Fibroblast of the aortic adventitia (primary cell): ENCODE measurements around the gene KANK4. TPM values are rescaled to one million over a fixed set of nuclear protein-coding genes. Genes with fewer than 3 reads are reported as not detected.

ENCODE experiments used
- DNase-seq: peaks from one replicate; pipeline ENCODE4 v3.0.0-alpha.2; 2010; ENCODE audit warnings: low read depth
- H3K4me3 ChIP-seq: 2 replicates; pipeline ENCODE4 v1.5.1; 2011; ENCODE audit warnings: low read depth, mild to moderate bottlenecking, control low read depth, low read length, moderate library complexity
- CTCF ChIP-seq: IDR thresholded peaks from 2 replicates; pipeline ENCODE4 v1.5.1; 2011; ENCODE audit warnings: mild to moderate bottlenecking, low read length, control low read depth, inconsistent platforms; ENCODE audit not compliant: insufficient read depth
- total RNA-seq: library from RNA; depleted of rRNA; stranded (reverse); fragments of >200 nt; gene quantifications from 2 replicates; pipeline ENCODE4 v1.2.3, GENCODE V29; 2012; ENCODE audit warnings: low replicate concordance

The KANK4 gene
- total RNA-seq, 1 donor, result 0.09 TPM

- H3K4me3 ChIP-seq, result no peak overlapping the region
- DNase-seq, result no peak
- TF ChIP-seq CTCF, result no peak
Measured at GRCh38 chr1:62271134-62271533, 48.1 kb downstream of the KANK4 start.

- no peak for TF ChIP-seq CTCF
- no peak for DNase-seq
- H3K4me3 ChIP-seq, result no peak overlapping the region
Measured at GRCh38 chr1:62269851-62270495, 49.3 kb downstream of the KANK4 start.

GRCh38 chr1:62269439-62269838, 49.8 kb downstream of the KANK4 start:
- TF ChIP-seq CTCF, result no peak
- no peak for DNase-seq
- H3K4me3 ChIP-seq, result no peak overlapping the region

GRCh38 chr1:62268315-62268714, 50.9 kb downstream of the KANK4 start:
- no peak overlapping the region for H3K4me3 ChIP-seq
- DNase-seq, result no peak
- no peak for TF ChIP-seq CTCF

- DNase-seq, result no peak
- TF ChIP-seq CTCF, result no peak
- no peak overlapping the region for H3K4me3 ChIP-seq
Measured at GRCh38 chr1:62265956-62266935, 53.0 kb downstream of the KANK4 start.

- no peak for DNase-seq
- H3K4me3 ChIP-seq, result no peak overlapping the region
- no peak for TF ChIP-seq CTCF
Measured at GRCh38 chr1:62263814-62264353, 55.4 kb downstream of the KANK4 start.
